Parathyroid adenoma (tissue), 2 donors: Measurements from ENCODE around the gene UNK.

Source experiments
- H2AFZ ChIP-seq: fragments of 300-600 bp; sonication (generic); one replicate; pipeline ENCODE4 v1.7.0; 2017; ENCODE audit warnings: antibody characterized with exemption, mild to moderate bottlenecking
- H3K27ac ChIP-seq: fragments of 300-600 bp; sonication (generic); one replicate; pipeline ENCODE4 v1.7.0; 2017
- H3K27me3 ChIP-seq: fragments of 300-600 bp; sonication (generic); one replicate; pipeline ENCODE4 v1.7.0; 2017; ENCODE audit warnings: low read length; ENCODE audit not compliant: control insufficient read depth, insufficient read depth
- H3K36me3 ChIP-seq: fragments of 300-600 bp; sonication (generic); one replicate; pipeline ENCODE4 v1.7.0; 2017; ENCODE audit warnings: low read length; ENCODE audit not compliant: control insufficient read depth, insufficient read depth
- H3K4me1 ChIP-seq: fragments of 300-600 bp; sonication (generic); one replicate; pipeline ENCODE4 v1.7.0; 2017; ENCODE audit warnings: control low read depth
- H3K4me2 ChIP-seq: fragments of 300-600 bp; sonication (generic); one replicate; pipeline ENCODE4 v1.7.0; 2017; ENCODE audit warnings: low read length
- H3K4me3 ChIP-seq: fragments of 300-600 bp; sonication (generic); one replicate; pipeline ENCODE4 v1.7.0; 2017; ENCODE audit warnings: low read depth, low read length
- H3K79me2 ChIP-seq: fragments of 300-600 bp; sonication (generic); one replicate; pipeline ENCODE4 v1.7.0; 2017; ENCODE audit warnings: control low read depth
- H3K9ac ChIP-seq: fragments of 300-600 bp; sonication (generic); one replicate; pipeline ENCODE4 v1.7.0; 2017; ENCODE audit warnings: mild to moderate bottlenecking
- H3K9me3 ChIP-seq: fragments of 300-600 bp; sonication (generic); one replicate; pipeline ENCODE4 v1.7.0; 2017; ENCODE audit warnings: low read length; ENCODE audit not compliant: control insufficient read depth
- CTCF ChIP-seq: fragments of 300-600 bp; sonication (generic); IDR thresholded peaks from one replicate; pipeline ENCODE4 v1.7.0; 2017; ENCODE audit warnings: antibody characterized with exemption, mild to moderate bottlenecking
- donor health status: primary hyperparathyroidism.

The UNK gene

DNA sequence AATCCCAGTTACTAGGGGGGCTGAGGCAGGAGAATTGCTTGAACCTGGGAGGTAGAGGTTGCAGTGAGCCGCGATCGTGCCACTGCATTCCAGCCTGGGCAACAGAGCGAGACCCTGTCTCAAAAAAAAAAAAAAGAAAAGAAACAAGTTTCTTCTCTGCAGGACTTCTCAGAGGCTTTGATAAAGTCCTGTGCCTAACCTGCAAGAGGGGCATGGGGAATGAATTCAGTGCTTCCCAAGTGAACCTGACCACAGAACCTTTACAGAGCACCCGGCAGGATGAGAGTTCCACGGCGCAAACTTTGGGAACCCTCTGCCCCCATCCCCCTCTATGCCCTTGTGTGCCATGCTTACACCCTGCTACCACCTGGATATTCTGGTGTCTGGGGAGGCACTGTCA, 45.4 kb upstream of the UNK start:
- H3K36me3 ChIP-seq = no peaks in the 10 kb centered on the region
- H3K4me2 ChIP-seq = no peak overlapping the region
- H3K79me2 ChIP-seq = no peaks in the 10 kb centered on the region
- no peaks in the 10 kb centered on the region for H3K27me3 ChIP-seq
- H3K4me1 ChIP-seq = no peaks in the 10 kb centered on the region
- H3K9me3 ChIP-seq = no peaks in the 10 kb centered on the region
- no peak overlapping the region for H3K27ac ChIP-seq
- H3K4me3 ChIP-seq = no peak overlapping the region
- no peak overlapping the region for H2AFZ ChIP-seq
- TF ChIP-seq CTCF = no peak
- no peak overlapping the region for H3K9ac ChIP-seq

GRCh38 chr17:75739801-75740200, 44.8 kb upstream of the UNK start:
- no peak for TF ChIP-seq CTCF
- Histone ChIP-seq H2AFZ (no peak overlapping the region), H3K79me2 (no peaks in the 10 kb centered on the region), H3K27ac (no peak overlapping the region), H3K27me3 (no peaks in the 10 kb centered on the region), H3K9ac (no peak overlapping the region), H3K4me3 (no peak overlapping the region), H3K4me2 (no peak overlapping the region), H3K36me3 (no peaks in the 10 kb centered on the region), H3K4me1 (no peaks in the 10 kb centered on the region), H3K9me3 (no peaks in the 10 kb centered on the region)

GRCh38 chr17:75740215-75740614, 44.4 kb upstream of the UNK start:
- Histone ChIP-seq H3K4me1 (no peaks in the 10 kb centered on the region), H3K9ac (no peak overlapping the region), H3K79me2 (no peaks in the 10 kb centered on the region), H3K36me3 (no peaks in the 10 kb centered on the region), H3K27ac (no peak overlapping the region), H3K9me3 (no peaks in the 10 kb centered on the region), H2AFZ (no peak overlapping the region), H3K4me2 (no peak overlapping the region), H3K27me3 (no peaks in the 10 kb centered on the region), H3K4me3 (no peak overlapping the region)
- no peak for TF ChIP-seq CTCF

- H3K4me1 ChIP-seq = no peaks in the 10 kb centered on the region
- no peak for TF ChIP-seq CTCF
- no peak overlapping the region for H3K4me3 ChIP-seq
- no peaks in the 10 kb centered on the region for H3K79me2 ChIP-seq
- H2AFZ ChIP-seq = no peak overlapping the region
- H3K27ac ChIP-seq = no peak overlapping the region
- no peaks in the 10 kb centered on the region for H3K27me3 ChIP-seq
- no peak overlapping the region for H3K4me2 ChIP-seq
- no peak overlapping the region for H3K9ac ChIP-seq
- H3K9me3 ChIP-seq = no peaks in the 10 kb centered on the region
- H3K36me3 ChIP-seq = no peaks in the 10 kb centered on the region
Observed at GRCh38 chr17:75740631-75741077, 44.0 kb upstream of the UNK start.

DNA sequence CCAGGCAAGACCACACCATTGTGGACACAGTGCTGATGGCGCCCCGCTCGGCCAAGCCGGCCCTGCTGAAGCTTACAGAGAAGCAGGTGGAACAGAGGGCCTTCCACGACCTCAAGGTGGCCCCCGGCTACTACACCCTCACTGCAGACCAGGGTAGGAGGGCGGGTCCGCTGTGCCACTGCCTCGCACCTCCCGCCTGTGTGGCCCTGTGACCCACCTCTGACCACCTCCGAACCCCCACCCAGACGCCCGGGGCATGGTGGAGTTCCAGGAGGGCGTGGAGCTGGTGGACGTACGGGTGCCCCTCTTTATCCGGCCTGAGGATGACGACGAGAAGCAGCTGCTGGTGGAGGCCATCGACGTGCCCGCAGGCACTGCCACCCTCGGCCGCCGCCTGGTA, 42.3 kb upstream of the UNK start:
- no peak for TF ChIP-seq CTCF
- H3K27me3 ChIP-seq = no peaks in the 10 kb centered on the region
- H3K4me1 ChIP-seq = no peaks in the 10 kb centered on the region
- H3K36me3 ChIP-seq = no peaks in the 10 kb centered on the region
- no peak overlapping the region for H3K4me2 ChIP-seq
- H2AFZ ChIP-seq = no peak overlapping the region
- no peaks in the 10 kb centered on the region for H3K79me2 ChIP-seq
- no peak overlapping the region for H3K4me3 ChIP-seq
- no peaks in the 10 kb centered on the region for H3K9me3 ChIP-seq
- H3K27ac ChIP-seq = no peak overlapping the region
- H3K9ac ChIP-seq = no peak overlapping the region
